Cardiac fibroblast (primary cell): ENCODE measurements around the gene DPH2.

ENCODE experiments used
- DNase-seq, 2 donors: peaks; one replicate each; pipeline versions ENCODE4 v3.0.0 to v3.0.0-alpha.2; 2010; ENCODE audit warnings: low read depth in 2 of 2
- H3K4me3 ChIP-seq, 2 donors: replicated peaks in 1 of 2; 1 replicate in 1 of 2; 2 replicates in 1 of 2; pipeline ENCODE4 v1.5.1; 2011; ENCODE audit warnings: low read depth in 2 of 2, low read length in 2 of 2, mild to moderate bottlenecking in 2 of 2, moderate library complexity in 1 of 2
- CTCF ChIP-seq: IDR thresholded peaks from one replicate; pipeline ENCODE4 v1.5.1; 2011; ENCODE audit warnings: low read depth, mild to moderate bottlenecking, low read length, inconsistent platforms

The DPH2 gene

DNA sequence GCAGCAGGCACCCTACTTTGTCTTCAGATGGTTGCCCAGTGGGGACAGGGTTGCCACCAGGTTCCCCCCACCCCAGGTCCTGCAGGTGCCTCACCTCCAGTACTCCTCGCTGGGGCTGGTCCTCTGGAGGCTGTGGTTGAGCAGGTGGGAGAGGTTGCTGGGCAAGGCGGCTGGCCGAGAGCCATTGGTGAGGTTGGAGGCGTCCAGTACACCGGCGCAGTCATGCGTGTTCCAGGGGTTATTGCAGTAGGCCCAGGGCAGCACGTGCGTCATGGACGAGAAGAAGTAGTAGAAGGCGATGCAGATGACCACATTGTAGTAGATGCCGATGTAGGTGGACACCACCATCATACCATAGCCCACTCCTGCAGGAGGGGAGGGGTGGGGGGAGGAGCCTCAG, 38.4 kb downstream of the DPH2 start:
- no peak for DNase-seq
- no peak for TF ChIP-seq CTCF
- H3K4me3 ChIP-seq, result no peak overlapping the region

DNA sequence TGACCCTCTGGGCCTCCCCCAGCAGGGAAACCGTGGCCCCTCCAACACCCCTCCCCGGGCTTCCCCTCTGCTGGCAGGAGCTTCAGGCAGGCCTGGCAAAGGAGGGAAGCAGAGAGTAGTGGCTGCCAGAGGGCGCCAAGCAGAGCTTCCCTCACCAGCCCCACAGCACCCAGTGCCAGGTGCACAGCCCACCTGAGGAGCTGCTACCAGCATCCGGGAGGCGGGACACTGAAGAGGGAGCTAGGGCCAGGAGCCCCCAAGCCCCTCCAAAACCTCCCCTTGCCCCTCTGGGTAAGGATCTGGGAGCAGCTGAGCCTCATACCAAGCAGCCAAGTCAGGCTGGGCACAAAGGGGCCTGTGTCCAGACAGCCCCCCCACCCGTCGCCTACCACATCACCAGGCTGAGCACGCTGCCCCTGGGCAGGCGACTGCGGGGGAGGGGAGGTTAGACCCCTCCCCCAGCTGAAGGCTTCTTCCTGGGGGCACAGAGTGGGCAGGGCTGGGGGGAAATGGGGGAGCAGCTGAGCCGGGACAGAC, 41.2 kb downstream of the DPH2 start:
- no peak overlapping the region for H3K4me3 ChIP-seq
- DNase-seq, result no peak
- TF ChIP-seq CTCF, result no peak

- TF ChIP-seq CTCF, result no peak
- H3K4me3 ChIP-seq, result no peak overlapping the region
- DNase-seq, result no peak
Measured at GRCh38 chr1:44012404-44012803, 42.6 kb downstream of the DPH2 start.

DNA sequence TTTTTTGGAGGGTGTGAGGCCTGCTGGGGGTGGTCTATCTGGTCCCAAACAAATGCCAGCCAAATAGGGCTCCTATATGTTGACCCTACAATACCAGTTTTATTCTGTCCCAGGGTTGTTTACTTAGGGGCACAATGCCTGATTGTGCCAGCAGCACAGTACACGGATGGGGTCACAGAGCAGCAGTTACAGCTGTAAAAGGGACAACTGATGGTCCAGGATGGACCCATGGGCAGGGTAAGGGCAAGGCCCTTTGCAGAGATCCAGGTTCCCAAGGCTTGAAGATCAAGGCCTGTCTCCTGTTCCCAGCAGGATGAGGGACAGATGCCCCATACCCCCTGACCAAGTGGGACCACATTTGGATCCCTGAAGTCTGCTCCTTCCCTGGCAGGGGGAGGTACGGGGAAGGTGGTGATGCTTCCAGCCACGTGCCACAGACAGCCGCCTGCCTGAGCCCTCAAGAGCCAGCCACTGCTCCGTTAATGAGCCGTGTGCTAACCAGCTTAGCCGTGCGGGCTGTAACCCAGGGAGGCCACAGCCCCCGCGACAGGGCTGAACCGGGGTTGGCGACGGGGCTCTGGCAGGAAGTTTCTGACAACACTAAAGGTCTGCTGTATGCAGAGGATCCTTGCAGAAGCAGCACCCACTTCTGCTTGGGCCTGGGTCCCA, 43.3 kb downstream of the DPH2 start:
- no peak for DNase-seq
- TF ChIP-seq CTCF, result no peak
- H3K4me3 ChIP-seq, result no peak overlapping the region

DNA sequence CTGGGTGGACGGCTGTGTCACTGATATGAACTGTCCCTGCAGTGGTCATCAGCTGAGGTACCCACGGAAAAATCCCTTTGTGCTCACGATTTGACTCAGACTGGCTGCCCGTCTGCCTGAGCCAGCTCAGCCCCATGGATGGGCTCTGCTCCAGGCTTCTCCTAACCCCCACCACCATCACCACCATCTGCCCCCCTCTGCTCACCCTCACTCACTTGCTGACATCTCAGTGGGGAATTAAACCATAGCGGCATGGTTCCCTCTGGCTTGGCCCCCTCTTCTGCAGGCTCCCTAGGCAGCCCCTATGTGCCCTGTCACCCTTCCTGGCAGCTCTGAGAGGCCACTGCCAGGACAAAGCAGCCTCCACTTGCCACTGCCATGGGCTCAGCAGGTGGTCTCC, 44.1 kb downstream of the DPH2 start:
- no peak for DNase-seq
- no peak for TF ChIP-seq CTCF
- no peak overlapping the region for H3K4me3 ChIP-seq

DNA sequence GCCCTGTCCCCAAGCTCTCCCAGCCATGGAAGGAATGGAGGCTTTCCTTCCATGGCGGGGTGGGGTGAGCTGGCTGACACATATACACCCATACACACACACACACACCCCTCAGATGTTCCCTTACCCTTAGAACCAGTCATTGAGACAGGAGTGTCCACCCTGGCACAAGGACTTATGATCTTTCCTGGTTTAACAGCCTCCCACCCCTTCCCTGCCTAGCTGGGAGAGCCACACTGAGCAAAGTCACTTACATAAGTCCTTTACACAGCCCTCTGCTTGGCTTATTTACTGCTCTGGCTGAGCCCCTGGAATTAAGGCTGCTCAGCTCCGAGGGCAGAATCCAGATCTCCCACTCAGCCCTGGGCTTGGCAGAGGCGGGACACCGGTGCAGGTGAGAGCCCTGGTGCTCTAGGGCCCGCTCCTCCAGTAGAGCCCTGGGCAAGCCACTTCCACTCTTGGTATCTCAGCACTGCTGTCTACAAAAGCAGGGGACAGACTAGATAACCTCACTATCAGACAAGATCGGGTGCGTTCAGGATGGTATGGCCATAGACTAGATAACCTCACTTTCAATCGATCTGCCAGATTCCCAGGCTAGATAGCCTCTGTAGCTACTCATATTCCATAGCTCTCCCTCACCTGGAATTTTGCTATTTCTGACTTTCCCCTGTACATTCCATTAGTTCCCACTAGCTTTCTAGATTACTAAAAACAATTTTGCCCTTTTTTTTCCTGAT, 44.7 kb downstream of the DPH2 start:
- DNase-seq, result no peak
- no peak overlapping the region for H3K4me3 ChIP-seq
- TF ChIP-seq CTCF, result no peak
